EH (cell line): ENCODE data around the gene TSC22D1.
"Not testable (repeated sequence)": the region's sequence is repeated elsewhere in the genome, so short reads cannot be mapped to it uniquely, and the experiment has no call there.

ENCODE experiments used
- DNase-seq: peaks from one replicate; pipeline ENCODE4 v3.0.0-alpha.2; 2015; ENCODE audit warnings: low read depth

TSC22D1 gene

GRCh38 chr13:44575741-44576350 lies at the start of gene TSC22D1:
Gene TSC22D1 (minus strand): TSS chr13:44576330. CDS start chr13:44576074, 256 bp downstream.
- DNase-seq: peak; percentile 66

DNA sequence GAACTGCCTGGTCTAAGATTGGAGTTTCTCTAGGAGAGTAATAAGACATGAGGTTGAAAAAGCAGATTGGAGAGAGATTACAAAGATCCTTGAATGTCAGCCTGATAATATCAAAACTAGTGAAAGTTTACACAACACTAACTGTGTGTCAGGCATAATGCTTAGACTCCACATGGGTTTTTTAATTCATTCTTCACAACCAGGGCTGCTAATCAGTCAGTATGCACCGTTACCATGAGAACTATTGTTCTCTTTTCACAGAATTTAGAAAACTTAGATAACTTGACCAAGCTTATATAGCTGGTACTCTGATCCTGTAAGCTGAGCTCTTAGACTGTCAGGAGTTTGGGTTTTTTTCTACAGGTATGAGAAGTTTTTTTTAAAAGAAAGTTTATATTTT lies 46.6 kb upstream of the TSC22D1 start:
- DNase-seq: no peak

DNA sequence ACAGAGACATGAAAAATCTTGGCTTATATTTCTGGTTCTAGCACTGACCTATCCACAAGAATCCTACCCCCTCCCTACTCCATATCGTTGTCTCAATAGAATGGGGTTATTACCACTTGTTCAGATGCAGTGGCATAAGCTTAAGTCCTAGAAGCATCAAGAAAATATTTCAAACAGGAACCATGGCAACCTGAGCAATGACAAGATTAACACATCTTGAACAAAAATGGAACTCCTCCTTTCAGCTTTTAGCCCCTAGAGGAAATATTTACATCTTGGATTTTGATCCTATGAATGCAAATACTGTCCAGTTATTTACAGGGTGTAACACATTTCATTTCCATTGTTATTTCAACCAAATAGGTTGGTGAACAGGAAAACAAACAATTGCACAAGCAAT lies 46.1 kb upstream of the TSC22D1 start:
- DNase-seq: peak; percentile 13

GRCh38 chr13:44620057-44620456 lies 43.9 kb upstream of the TSC22D1 start:
- DNase-seq: peak; percentile 84

DNA sequence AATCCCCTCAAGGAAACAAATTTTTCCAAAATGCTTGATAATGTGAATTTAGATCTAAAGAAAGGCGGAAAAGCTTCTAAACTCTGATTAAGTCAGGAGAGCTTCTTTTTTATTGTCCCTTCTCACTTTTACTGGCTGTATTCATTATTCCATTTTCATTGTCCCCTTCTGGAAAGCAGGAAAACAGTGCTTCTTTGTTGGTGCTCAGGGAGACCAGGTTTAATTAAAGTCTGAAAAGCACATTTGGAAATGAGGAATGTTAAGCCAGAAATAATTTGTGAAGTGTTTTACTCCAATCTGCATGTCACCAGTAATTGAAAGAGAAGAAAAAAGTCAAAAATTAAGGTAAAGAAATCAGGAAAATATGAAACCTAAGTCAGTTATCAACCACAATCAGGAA lies 43.5 kb upstream of the TSC22D1 start:
- DNase-seq: no peak

GRCh38 chr13:44618326-44618725 lies 42.2 kb upstream of the TSC22D1 start:
- peak; percentile 25 for DNase-seq

DNA sequence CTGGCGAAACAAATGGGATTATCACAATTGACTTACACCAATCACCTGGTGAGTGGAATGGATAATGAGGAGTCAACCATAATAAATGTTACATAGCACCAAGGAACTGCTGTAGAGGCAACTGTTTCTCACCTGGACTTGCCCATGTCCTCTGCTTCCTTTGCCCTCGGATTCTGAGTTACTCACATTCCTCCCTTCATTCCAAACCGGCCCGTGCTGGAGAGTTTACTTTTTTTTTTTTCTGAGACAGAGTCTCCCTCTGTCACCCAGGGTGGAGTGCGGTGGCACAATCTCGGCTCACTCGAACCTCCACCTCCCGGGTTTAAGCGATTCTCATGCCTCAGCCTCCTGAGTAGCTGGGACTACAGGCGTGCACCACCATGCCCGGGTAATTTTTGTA lies 41.5 kb upstream of the TSC22D1 start:
- no peak for DNase-seq

- DNase-seq: no peak
These were observed 33.0 kb upstream of the TSC22D1 start for GRCh38 chr13:44609137-44609536.

DNA sequence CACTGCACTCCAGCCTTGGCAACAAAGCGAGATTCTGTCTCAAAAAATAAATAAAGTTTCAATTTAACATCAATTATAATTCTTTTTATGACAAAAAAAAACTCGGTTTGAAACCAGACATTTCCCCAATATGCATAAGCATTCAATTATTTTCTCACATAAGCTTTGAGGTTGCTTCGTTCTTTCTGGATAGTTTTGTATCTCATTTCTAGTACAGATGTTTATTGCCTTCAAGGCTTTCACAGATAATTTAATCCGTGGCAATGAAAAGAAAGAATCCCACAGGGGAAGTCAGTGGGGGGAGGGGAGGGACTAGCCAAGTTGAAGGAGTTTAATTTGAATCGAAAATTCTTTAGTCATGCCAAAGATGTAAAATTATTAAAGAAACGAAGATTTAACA lies 29.6 kb upstream of the TSC22D1 start:
- no peak for DNase-seq

GRCh38 chr13:44605275-44605674 lies 29.1 kb upstream of the TSC22D1 start:
- peak; percentile 4 for DNase-seq

GRCh38 chr13:44601586-44601985 lies 25.5 kb upstream of the TSC22D1 start:
- DNase-seq: no peak

- not testable (repeated sequence) for DNase-seq
These were observed 17.9 kb upstream of the TSC22D1 start for GRCh38 chr13:44593861-44594592.

DNA sequence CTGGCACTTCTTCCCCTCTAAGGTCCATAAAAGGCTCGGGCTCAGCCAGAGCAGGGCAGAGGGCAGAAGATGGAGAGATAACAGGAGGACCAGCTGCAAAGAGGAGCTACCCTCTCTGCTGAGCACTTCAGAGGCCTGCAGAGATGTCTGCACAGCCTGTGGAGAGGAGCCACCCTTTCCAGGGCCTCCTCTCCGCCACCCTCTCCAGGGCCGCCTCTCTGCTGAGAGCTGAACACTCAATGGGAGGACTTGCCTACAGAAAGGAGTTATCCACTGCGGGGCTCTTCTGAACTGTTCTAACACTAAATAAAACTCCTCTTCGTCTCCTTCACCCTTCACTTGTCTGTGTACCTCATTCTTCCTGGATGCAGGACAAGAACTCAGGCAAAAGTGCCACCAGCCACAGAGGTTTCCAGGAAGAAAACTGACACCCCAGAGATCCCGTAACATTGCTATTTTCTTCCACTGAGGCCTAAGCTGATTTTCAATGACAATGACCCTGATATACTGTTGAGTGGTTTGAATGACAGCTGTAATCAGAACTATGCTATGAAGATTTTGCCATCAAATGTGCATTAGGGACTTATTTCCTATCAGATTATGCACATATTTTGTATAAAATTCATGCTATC lies 16.2 kb upstream of the TSC22D1 start:
- DNase-seq: no peak

DNA sequence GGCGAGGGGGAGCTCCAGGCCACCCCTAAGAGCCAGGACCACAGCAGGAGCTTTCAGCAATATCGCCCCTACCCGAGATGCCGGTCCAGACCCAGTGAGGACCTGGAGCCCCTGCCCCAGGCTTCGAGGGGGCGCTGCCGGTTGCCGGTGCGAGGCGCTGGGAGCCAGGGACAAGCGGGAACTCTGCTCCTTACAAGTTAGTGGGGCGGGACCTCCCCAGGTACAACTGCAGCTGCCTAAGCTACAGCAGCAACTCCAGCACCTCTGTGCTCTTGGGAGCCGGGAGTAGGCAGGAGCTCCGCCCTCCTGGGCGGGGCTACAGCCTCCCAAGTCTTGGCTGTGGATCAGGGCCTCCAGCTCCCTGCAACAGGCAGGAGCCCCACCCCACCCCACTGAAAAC lies 15.2 kb upstream of the TSC22D1 start:
- no peak for DNase-seq

GRCh38 chr13:44583137-44583536 lies 7.0 kb upstream of the TSC22D1 start:
- peak; percentile 55 for DNase-seq

- no peak for DNase-seq
These were observed 1.9 kb upstream of the TSC22D1 start for GRCh38 chr13:44578067-44578400.

DNA sequence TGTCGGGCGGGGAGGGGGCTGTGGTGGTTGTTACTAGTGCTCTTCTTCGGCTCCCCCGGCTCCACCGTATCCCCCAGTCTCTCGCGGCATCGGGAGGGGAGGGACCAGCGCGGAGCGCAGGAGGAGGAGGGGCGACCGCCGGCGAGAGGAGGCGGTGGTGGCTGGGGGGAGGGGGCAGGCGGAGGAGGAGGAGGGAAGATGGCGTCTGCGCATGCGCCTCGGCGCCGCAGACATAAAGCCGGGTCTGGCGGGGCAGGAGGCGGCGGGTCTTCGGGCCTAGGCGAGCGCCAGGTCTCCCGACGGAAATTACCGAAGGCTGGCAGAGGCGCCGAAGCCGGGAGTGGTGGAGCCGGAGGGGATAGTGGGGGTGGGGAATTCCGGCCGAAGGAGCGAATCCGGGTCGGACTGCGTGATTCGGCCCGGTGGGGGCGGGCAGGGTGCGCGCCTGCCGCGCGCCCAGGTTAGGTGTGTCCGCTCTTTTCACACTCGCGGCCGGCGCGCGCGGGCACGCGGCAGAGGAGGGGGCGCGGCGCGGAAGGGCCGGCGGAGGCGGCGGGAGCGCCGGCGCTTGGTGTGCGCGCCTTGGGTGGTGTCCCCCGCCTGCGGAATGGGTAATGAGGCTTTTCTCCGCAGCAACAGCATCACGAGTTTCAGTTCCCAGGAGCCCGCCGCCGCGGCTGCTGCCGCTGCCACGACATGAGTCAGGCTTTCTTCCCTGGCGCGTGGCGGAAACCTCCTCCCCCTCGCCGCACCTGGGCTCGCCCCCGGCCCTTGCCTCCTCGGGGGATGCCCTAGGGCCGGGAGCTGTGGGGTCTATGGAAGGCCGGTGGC lies 1.3 kb upstream of the TSC22D1 start:
- DNase-seq: peak; percentile 97

GRCh38 chr13:44576351-44577235 lies 463 bp upstream of the TSC22D1 start:
- DNase-seq: no peak

- DNase-seq: no peak
These were observed 1.1 kb downstream of the TSC22D1 start for GRCh38 chr13:44575035-44575434.

DNA sequence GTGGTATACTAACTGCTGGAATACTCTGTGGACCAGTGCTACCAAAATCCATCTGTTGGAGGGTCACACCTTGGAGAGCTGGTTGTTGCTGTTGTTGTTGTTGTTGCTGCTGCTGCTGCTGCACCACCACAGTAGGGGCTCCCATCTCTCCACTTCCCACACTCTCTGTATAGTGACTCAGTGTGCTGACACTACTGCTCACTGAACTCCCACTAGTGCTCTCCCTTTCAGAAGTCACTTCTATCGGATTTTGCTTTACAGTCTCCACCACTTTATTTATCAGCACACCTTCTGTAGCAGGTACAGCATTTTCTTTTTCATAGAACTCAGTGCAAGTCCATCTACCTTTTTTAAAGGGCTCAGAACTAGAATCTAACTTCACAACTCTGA lies 1.7 kb downstream of the TSC22D1 start:
- DNase-seq: no peak

DNA sequence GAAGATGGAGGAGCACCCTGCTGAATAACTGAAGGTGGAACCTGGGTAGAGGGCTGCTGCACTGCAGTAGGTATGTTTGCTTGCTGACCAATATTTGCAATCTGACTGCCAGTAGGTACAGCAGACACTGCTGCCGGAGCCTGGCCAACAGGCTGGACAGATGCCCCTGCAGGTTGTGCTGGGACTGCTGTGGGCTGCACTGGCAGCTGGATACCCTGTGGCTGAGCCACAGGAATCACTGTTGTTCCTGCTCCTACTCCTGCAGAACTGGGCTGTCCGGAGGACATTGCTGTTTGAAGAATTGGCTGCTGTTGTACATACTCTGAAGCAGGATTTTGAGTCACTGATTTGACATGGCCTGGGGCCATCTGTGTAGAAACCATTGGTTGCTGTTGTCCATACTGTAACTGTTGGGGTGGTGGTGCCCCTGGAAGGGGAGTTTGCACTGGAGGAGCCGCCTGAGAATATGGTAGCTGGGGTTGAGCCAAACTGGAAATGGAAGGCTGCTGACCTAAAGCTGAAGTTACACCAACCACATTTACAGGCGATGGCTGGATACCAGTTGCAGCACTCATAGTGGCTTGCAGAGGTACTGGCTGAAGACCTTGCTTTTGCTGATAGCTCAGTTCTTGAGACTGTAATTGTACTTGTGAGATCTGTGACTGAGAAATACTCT lies 2.2 kb downstream of the TSC22D1 start:
- DNase-seq: peak; percentile 76
